Glutamatergic neuron (in vitro differentiated cells): ENCODE measurements around the gene GAST. TPM values are rescaled to one million over a fixed set of nuclear protein-coding genes. Genes with fewer than 3 reads are reported as not detected.
A peak's percentile ranks its signal among the peaks of the same experiment; 100 is the strongest.
"Not testable (repeated sequence)": the region's sequence is repeated elsewhere in the genome, so short reads cannot be mapped to it uniquely, and the experiment has no call there.

Experiments
- DNase-seq: peaks from one replicate; pipeline ENCODE4 v3.0.0; 2022
- H3K27ac Mint-ChIP-seq: one replicate; pipeline ENCODE4 v1.8.0; 2020; ENCODE audit warnings: mild to moderate bottlenecking, mixed read lengths, inconsistent platforms; ENCODE audit not compliant: unreplicated experiment
- H3K27me3 Mint-ChIP-seq: one replicate; pipeline ENCODE4 v1.8.0; 2020; ENCODE audit warnings: mild to moderate bottlenecking, moderate library complexity, mixed read lengths, inconsistent platforms; ENCODE audit not compliant: unreplicated experiment
- H3K36me3 Mint-ChIP-seq: one replicate; pipeline ENCODE4 v1.8.0; 2020; ENCODE audit warnings: mild to moderate bottlenecking, mixed read lengths, inconsistent platforms; ENCODE audit not compliant: unreplicated experiment
- H3K4me1 Mint-ChIP-seq: one replicate; pipeline ENCODE4 v1.8.0; 2020; ENCODE audit warnings: mild to moderate bottlenecking, low read depth, mixed read lengths, inconsistent platforms; ENCODE audit not compliant: unreplicated experiment
- H3K4me3 Mint-ChIP-seq: one replicate; pipeline ENCODE4 v1.8.0; 2020; ENCODE audit warnings: mild to moderate bottlenecking, mixed read lengths, inconsistent platforms; ENCODE audit not compliant: unreplicated experiment
- H3K9me3 Mint-ChIP-seq: one replicate; pipeline ENCODE4 v1.8.0; 2020; ENCODE audit warnings: mild to moderate bottlenecking, moderate library complexity, mixed read lengths, inconsistent platforms; ENCODE audit not compliant: unreplicated experiment
- total RNA-seq: library from RNA; stranded (reverse); fragmentation: NEBNext Ultra II Directional; extraction: Animal tissue kit (Norgen Biotek cat#: 25700); gene quantifications from one replicate; pipeline ENCODE4 v1.2.1, GENCODE V29; 2021; ENCODE audit not compliant: unreplicated experiment
- TF ChIP-seq, protein P1 (sequence below): fragments of 200-600 bp; sonication (generic); IDR thresholded peaks from one replicate; pipeline ENCODE4 v1.5.0; 2021; ENCODE audit not compliant: partially characterized antibody, unreplicated experiment

The GAST gene
- total RNA-seq, 1 donor from 2014 or later = not detected

GRCh38 chr17:41683441-41684007, 28.6 kb upstream of the GAST start:
- Mint-ChIP-seq H3K27ac (peak overlapping the region; percentile 59), H3K27me3 (peaks cover 11% of the 10 kb centered on the region), H3K9me3 (peaks cover 11% of the 10 kb centered on the region), H3K4me1 (peaks cover 25% of the 10 kb centered on the region), H3K36me3 (peaks cover 2% of the 10 kb centered on the region), H3K4me3 (peak overlapping the region; percentile 69)
- TF ChIP-seq, protein P1, sequence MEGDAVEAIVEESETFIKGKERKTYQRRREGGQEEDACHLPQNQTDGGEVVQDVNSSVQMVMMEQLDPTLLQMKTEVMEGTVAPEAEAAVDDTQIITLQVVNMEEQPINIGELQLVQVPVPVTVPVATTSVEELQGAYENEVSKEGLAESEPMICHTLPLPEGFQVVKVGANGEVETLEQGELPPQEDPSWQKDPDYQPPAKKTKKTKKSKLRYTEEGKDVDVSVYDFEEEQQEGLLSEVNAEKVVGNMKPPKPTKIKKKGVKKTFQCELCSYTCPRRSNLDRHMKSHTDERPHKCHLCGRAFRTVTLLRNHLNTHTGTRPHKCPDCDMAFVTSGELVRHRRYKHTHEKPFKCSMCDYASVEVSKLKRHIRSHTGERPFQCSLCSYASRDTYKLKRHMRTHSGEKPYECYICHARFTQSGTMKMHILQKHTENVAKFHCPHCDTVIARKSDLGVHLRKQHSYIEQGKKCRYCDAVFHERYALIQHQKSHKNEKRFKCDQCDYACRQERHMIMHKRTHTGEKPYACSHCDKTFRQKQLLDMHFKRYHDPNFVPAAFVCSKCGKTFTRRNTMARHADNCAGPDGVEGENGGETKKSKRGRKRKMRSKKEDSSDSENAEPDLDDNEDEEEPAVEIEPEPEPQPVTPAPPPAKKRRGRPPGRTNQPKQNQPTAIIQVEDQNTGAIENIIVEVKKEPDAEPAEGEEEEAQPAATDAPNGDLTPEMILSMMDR = no peak
- no peak for DNase-seq

GRCh38 chr17:41684035-41684434, 28.1 kb upstream of the GAST start:
- Mint-ChIP-seq H3K4me3 (peak overlapping the region; percentile 69), H3K9me3 (peaks cover 15% of the 10 kb centered on the region), H3K27me3 (peaks cover 15% of the 10 kb centered on the region), H3K27ac (peak overlapping the region; percentile 59), H3K4me1 (peaks cover 23% of the 10 kb centered on the region), H3K36me3 (no peaks in the 10 kb centered on the region)
- TF ChIP-seq, protein P1 = no peak
- no peak for DNase-seq

GRCh38 chr17:41685753-41686152, 26.4 kb upstream of the GAST start:
- peaks cover 22% of the 10 kb centered on the region for H3K9me3 Mint-ChIP-seq
- H3K36me3 Mint-ChIP-seq, H3K4me3 Mint-ChIP-seq, DNase-seq, H3K27ac Mint-ChIP-seq, H3K27me3 Mint-ChIP-seq: not testable (repeated sequence)
- peaks cover 18% of the 10 kb centered on the region for H3K4me1 Mint-ChIP-seq

DNA sequence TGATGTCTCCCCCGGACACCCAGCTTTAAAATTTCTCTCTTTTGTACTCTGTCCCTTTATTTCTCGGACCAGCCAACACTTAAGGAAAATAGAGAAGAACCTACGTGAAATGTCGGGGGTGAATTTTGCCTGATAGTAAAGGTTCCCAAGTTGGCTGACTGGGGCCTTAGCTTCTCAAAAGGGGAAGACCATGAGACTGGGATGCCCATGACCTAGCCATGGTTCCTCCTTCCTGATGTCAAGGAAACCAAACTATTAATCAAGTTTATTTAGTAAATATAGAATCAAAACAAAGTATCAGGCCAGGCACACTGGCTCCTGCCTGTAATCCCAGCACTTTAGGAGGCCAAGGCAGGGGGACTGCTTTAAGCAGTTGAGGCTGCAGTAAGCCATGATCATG, 25.9 kb upstream of the GAST start:
- TF ChIP-seq, protein P1 = no peak
- H3K4me1 Mint-ChIP-seq = peaks cover 18% of the 10 kb centered on the region
- H3K4me3 Mint-ChIP-seq = no peak overlapping the region
- H3K27me3 Mint-ChIP-seq = peaks cover 9% of the 10 kb centered on the region
- peaks cover 5% of the 10 kb centered on the region for H3K36me3 Mint-ChIP-seq
- DNase-seq = no peak
- peaks cover 22% of the 10 kb centered on the region for H3K9me3 Mint-ChIP-seq
- H3K27ac Mint-ChIP-seq = no peak overlapping the region

GRCh38 chr17:41687828-41688640, 24.1 kb upstream of the GAST start:
- Mint-ChIP-seq H3K4me3 (peak overlapping the region; percentile 98), H3K9me3 (peaks cover 23% of the 10 kb centered on the region), H3K27me3 (peaks cover 9% of the 10 kb centered on the region), H3K27ac (peak overlapping the region; percentile 97), H3K36me3 (peaks cover 5% of the 10 kb centered on the region), H3K4me1 (peaks cover 20% of the 10 kb centered on the region)
- no peak for DNase-seq
- TF ChIP-seq, protein P1 = no peak
